DOHH2 (cell line): Measurements from ENCODE around the gene HTR3A.

Experiments used
- EZH2phosphoT487 ChIP-seq: fragments of 200-600 bp; sonication (generic); IDR thresholded peaks from 2 replicates; pipeline ENCODE4 v1.6.1; 2017; ENCODE audit warnings: borderline replicate concordance, mild to moderate bottlenecking, antibody characterized with exemption, low read length, moderate library complexity, mixed read lengths
- TF ChIP-seq, protein P1 (sequence below): fragments of 200-600 bp; sonication (generic); IDR thresholded peaks from one replicate; pipeline ENCODE4 v1.5.1; 2014; ENCODE audit warnings: antibody characterized with exemption, mild to moderate bottlenecking, low read depth, low read length; ENCODE audit not compliant: poor library complexity, severe bottlenecking

- TF ChIP-seq, protein P1, sequence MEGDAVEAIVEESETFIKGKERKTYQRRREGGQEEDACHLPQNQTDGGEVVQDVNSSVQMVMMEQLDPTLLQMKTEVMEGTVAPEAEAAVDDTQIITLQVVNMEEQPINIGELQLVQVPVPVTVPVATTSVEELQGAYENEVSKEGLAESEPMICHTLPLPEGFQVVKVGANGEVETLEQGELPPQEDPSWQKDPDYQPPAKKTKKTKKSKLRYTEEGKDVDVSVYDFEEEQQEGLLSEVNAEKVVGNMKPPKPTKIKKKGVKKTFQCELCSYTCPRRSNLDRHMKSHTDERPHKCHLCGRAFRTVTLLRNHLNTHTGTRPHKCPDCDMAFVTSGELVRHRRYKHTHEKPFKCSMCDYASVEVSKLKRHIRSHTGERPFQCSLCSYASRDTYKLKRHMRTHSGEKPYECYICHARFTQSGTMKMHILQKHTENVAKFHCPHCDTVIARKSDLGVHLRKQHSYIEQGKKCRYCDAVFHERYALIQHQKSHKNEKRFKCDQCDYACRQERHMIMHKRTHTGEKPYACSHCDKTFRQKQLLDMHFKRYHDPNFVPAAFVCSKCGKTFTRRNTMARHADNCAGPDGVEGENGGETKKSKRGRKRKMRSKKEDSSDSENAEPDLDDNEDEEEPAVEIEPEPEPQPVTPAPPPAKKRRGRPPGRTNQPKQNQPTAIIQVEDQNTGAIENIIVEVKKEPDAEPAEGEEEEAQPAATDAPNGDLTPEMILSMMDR, result no peak
- no peak for TF ChIP-seq EZH2phosphoT487
Measured at GRCh38 chr11:113982306-113982705, 7.4 kb downstream of the HTR3A start.
